SK-N-SH treated with all-trans-retinoic acid at 6 μM for 48 hours (cell line): ENCODE results near the gene CALML5.

Experiments
- GLIS3 ChIP-seq: fragments of 250-450 bp; sonication (Bioruptor Pico); IDR thresholded peaks from 2 replicates; pipeline ENCODE4 v1.5.0; 2020; ENCODE audit warnings: mild to moderate bottlenecking, moderate library complexity
- POU6F1 ChIP-seq: fragments of 250-450 bp; sonication (Bioruptor Pico); IDR thresholded peaks from 2 replicates; pipeline ENCODE4 v1.8.0; 2021; ENCODE audit warnings: low read depth, mild to moderate bottlenecking, moderate library complexity, borderline replicate concordance
- TOX ChIP-seq: fragments of 250-450 bp; sonication (Bioruptor Pico); IDR thresholded peaks from 2 replicates; pipeline ENCODE4 v1.8.0; 2021; ENCODE audit warnings: mild to moderate bottlenecking, moderate library complexity, borderline replicate concordance
- ZNF565 ChIP-seq: fragments of 450-650 bp; formaldehyde crosslinking; conservative IDR thresholded peaks from 2 replicates; pipeline ENCODE4 v1.5.0; 2020; ENCODE audit warnings: low read depth, mild to moderate bottlenecking, moderate library complexity

GRCh38 chr10:5531558-5532306 is 32.4 kb upstream of the CALML5 start:
- TF ChIP-seq TOX (no peak), ZNF565 (CRISPR knock-in tag) (no peak), GLIS3 (no peak), POU6F1 (CRISPR knock-in tag) (no peak)
